ENCODE results near the gene KRT4. TPM values are rescaled to one million over a fixed set of nuclear protein-coding genes. Genes with fewer than 3 reads are reported as not detected.

The KRT4 gene
- total and polyA plus RNA-seq, 12 donors, result 0.06 to 6.2 (median 0.61) TPM; not detected in 8

- TF ChIP-seq POLR2A (IDR thresholded peaks at IDR 0.05), result no peak
- TF ChIP-seq CTCF (IDR thresholded peaks at IDR 0.05), result no peak
- no peak for DNase-seq
- Histone ChIP-seq H3K27ac (no peak overlapping the region), H3K36me3 (replicated peaks in 1 of 2) (no peaks in the 10 kb centered on the region), H3K27me3 (peaks cover 10% of the 10 kb centered on the region), H3K4me3 (no peak overlapping the region), H3K4me1 (replicated peaks in 1 of 2) (no peaks in the 10 kb centered on the region), H3K9me3 (replicated peaks in 1 of 3) (no peaks in the 10 kb centered on the region)
- intact Hi-C loops (cut with DNase I), result no loop called here
- 35 to 70% (median 42%) methylated on average over 3 of the region's 3 CpGs for WGBS, 4 donors
Measured at GRCh38 chr12:52767427-52767826, 46.5 kb downstream of the KRT4 start.

DNA sequence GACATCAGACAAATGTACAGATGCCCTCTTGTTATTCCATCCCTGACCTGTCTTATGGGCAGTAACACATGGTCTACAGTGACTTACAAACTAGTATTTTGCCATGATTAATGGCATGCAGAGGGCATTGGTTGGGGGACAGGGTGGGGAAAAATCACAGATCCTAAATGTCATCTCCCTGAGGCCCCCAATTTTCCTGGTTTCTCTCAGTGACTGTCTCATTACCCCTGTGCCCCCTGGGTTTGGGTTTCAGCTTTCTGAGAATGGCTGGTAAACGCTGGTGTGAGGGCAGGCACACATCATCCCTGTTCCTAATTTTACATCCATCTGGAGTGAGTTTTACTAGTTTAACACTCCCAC, 46.9 kb downstream of the KRT4 start:
- H3K27ac ChIP-seq, result no peak overlapping the region
- intact Hi-C loops (cut with DNase I), result no loop called here

DNA sequence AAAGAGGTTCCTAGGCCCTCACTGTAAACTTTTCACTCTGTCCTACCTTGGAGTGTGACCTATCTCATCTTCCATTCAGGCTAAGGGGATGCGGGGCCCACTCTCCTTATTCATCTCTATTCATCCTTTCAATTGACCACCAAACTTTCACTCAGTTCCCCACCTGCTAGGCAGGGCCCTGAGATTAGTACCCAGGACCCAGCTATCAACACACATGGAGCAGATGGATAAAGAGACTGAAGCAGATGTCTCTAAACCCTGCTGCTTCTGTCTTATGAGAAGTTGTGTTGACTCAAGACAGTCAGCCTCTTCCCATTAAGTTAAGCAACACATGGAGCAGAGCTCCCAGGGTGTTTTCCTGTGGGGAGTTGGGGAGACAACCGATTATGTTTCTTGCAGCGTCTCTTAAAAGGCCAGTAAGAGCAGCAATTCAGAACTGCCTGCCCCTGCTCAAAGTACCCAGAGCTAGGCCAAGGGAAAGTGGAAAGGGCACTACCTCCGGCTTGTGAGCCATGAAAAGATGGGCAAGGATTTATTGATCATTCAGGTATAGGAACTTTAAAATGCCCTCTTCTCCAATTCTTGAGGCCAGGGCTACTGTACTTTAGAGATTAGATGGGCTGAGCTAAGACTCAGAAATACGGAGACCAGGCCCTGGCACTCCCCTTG, 47.4 kb downstream of the KRT4 start:
- Histone ChIP-seq H3K4me3 (no peak overlapping the region), H3K4me1 (replicated peaks in 1 of 2) (no peaks in the 10 kb centered on the region), H3K36me3 (replicated peaks in 1 of 2) (no peaks in the 10 kb centered on the region), H3K27me3 (peaks cover 10% of the 10 kb centered on the region), H3K27ac (no peak overlapping the region), H3K9me3 (replicated peaks in 1 of 3) (no peaks in the 10 kb centered on the region)
- DNase-seq, result no peak
- intact Hi-C loops (cut with DNase I), result no loop called here
- TF ChIP-seq POLR2A (IDR thresholded peaks at IDR 0.05) (no peak), CTCF (IDR thresholded peaks at IDR 0.05) (no peak)
- 81 to 87% (median 84%) methylated on average over 5 of the region's 5 CpGs for WGBS, 4 donors

More for the DNA sequence above, 46.9 kb downstream of the KRT4 start:
- TF ChIP-seq POLR2A (IDR thresholded peaks at IDR 0.05) (no peak), CTCF (IDR thresholded peaks at IDR 0.05) (no peak)
- no peaks in the 10 kb centered on the region for H3K9me3 ChIP-seq (replicated peaks in 1 of 3)
- H3K27me3 ChIP-seq, result peaks cover 10% of the 10 kb centered on the region
- DNase-seq, result no peak
- H3K4me1 ChIP-seq (replicated peaks in 1 of 2), result no peaks in the 10 kb centered on the region
- H3K36me3 ChIP-seq (replicated peaks in 1 of 2), result no peaks in the 10 kb centered on the region
- no peak overlapping the region for H3K4me3 ChIP-seq
- WGBS, 4 donors, result 63 to 85% (median 69%) methylated on average over 1 of the region's 1 CpG

DNA sequence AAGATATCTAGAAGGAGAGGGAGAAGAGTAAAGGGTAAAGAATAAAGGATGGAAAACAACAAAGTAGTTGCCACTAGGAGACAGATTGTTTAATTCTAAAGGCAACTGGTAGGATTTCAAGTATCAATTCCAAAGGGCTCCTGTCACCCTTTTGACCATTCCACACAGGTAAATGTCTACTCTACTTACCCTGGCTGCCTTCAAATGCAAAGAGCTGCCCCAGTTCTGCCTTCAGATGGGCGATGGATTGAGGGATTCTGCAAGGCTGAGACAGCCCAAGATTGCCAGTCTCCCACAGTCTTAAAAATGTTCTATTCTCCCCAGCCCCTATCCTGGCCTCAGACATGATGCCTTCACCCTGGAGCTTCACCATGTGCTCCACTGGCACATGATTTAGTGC, 48.2 kb downstream of the KRT4 start:
- H3K4me3 ChIP-seq, result no peak overlapping the region
- H3K9me3 ChIP-seq (replicated peaks in 1 of 3), result no peaks in the 10 kb centered on the region
- peaks cover 10% of the 10 kb centered on the region for H3K27me3 ChIP-seq
- no peaks in the 10 kb centered on the region for H3K4me1 ChIP-seq (replicated peaks in 1 of 2)
- intact Hi-C loops (cut with DNase I), result no loop called here
- no peak overlapping the region for H3K27ac ChIP-seq
- 50 to 74% (median 68%) methylated on average over 1 of the region's 1 CpG for WGBS, 4 donors
- DNase-seq, result no peak
- no peaks in the 10 kb centered on the region for H3K36me3 ChIP-seq (replicated peaks in 1 of 2)
- TF ChIP-seq CTCF (IDR thresholded peaks at IDR 0.05) (no peak), POLR2A (IDR thresholded peaks at IDR 0.05) (no peak)

All from adrenal gland (tissue), 12 donors.